ENCODE data around the gene DPYD.

The DPYD gene

GRCh38 chr1:97581614-97582051 is 339.2 kb downstream of the DPYD start:
- Histone ChIP-seq H3K4me1 (ENCODE audit: control insufficient read depth, insufficient read depth, low read length) (peaks cover 9% of the 10 kb centered on the region; the same call in 1 of the 2 replicates), H3K9ac (ENCODE audit: low read length) (no peak overlapping the region), H3K27ac (ENCODE audit: low read depth, low read length) (no peak overlapping the region)

DNA sequence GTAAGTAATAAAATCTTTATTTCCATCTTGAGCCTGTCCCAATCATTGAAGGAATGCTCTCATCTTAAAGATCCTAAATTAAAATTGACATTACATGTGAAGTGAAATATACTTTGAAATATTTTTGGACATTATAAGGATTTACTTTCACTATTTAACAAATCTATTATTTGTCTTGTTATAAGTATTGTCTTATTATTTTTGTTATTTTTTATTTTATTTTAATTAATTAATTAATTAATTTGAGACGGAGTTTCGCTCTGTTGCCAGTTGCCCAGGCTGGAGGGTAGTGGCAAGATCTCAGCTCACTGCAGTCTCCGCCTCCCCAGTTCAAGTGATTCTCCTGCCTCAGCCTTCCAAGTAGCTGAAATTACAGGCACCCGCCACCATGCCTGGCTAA is 343.2 kb downstream of the DPYD start:
- no peak overlapping the region for H3K9ac ChIP-seq (ENCODE audit: low read length)
- H3K9me3 ChIP-seq (ENCODE audit: control insufficient read depth, insufficient read depth, low read depth, low read length) = no peaks in the 10 kb centered on the region
- H3K27ac ChIP-seq (ENCODE audit: low read depth, low read length) = no peak overlapping the region
- no peaks in the 10 kb centered on the region for H3K27me3 ChIP-seq (ENCODE audit: control insufficient read depth, insufficient read depth, low read length)
- no peak overlapping the region for H3K4me3 ChIP-seq (ENCODE audit: low read depth, low read length)
- H3K36me3 ChIP-seq (ENCODE audit: control insufficient read depth, insufficient read depth, low read length) = no peaks in the 10 kb centered on the region
- peaks cover 9% of the 10 kb centered on the region; the same call in 1 of the 2 replicates for H3K4me1 ChIP-seq (ENCODE audit: control insufficient read depth, insufficient read depth, low read length)

More at GRCh38 chr1:97581614-97582051, 339.2 kb downstream of the DPYD start:
- H3K9me3 ChIP-seq (ENCODE audit: control insufficient read depth, insufficient read depth, low read depth, low read length) = no peaks in the 10 kb centered on the region
- H3K27me3 ChIP-seq (ENCODE audit: control insufficient read depth, insufficient read depth, low read length) = no peaks in the 10 kb centered on the region
- no peaks in the 10 kb centered on the region for H3K36me3 ChIP-seq (ENCODE audit: control insufficient read depth, insufficient read depth, low read length)
- H3K4me3 ChIP-seq (ENCODE audit: low read depth, low read length) = no peak overlapping the region

- no peak overlapping the region for H3K9ac ChIP-seq (ENCODE audit: low read length)
- H3K27me3 ChIP-seq (ENCODE audit: control insufficient read depth, insufficient read depth, low read length) = no peaks in the 10 kb centered on the region
- H3K36me3 ChIP-seq (ENCODE audit: control insufficient read depth, insufficient read depth, low read length) = no peaks in the 10 kb centered on the region
- no peaks in the 10 kb centered on the region for H3K9me3 ChIP-seq (ENCODE audit: control insufficient read depth, insufficient read depth, low read depth, low read length)
- H3K4me3 ChIP-seq (ENCODE audit: low read depth, low read length) = no peak overlapping the region
- H3K4me1 ChIP-seq (ENCODE audit: control insufficient read depth, insufficient read depth, low read length) = no peaks in the 10 kb centered on the region
- H3K27ac ChIP-seq (ENCODE audit: low read depth, low read length) = no peak overlapping the region
These were observed 347.3 kb downstream of the DPYD start for GRCh38 chr1:97573553-97573952.

GRCh38 chr1:97572561-97572960 is 348.3 kb downstream of the DPYD start:
- H3K4me3 ChIP-seq (ENCODE audit: low read depth, low read length) = no peak overlapping the region

GRCh38 chr1:97571760-97572159 is 349.1 kb downstream of the DPYD start:
- no peaks in the 10 kb centered on the region for H3K27me3 ChIP-seq (ENCODE audit: control insufficient read depth, insufficient read depth, low read length)
- H3K36me3 ChIP-seq (ENCODE audit: control insufficient read depth, insufficient read depth, low read length) = no peaks in the 10 kb centered on the region
- no peaks in the 10 kb centered on the region for H3K9me3 ChIP-seq (ENCODE audit: control insufficient read depth, insufficient read depth, low read depth, low read length)
- H3K27ac ChIP-seq (ENCODE audit: low read depth, low read length) = no peak overlapping the region
- peaks cover 4% of the 10 kb centered on the region; the same call in 1 of the 2 replicates for H3K4me1 ChIP-seq (ENCODE audit: control insufficient read depth, insufficient read depth, low read length)
- no peak overlapping the region for H3K4me3 ChIP-seq (ENCODE audit: low read depth, low read length)
- no peak overlapping the region for H3K9ac ChIP-seq (ENCODE audit: low read length)

More at GRCh38 chr1:97572561-97572960, 348.3 kb downstream of the DPYD start:
- no peaks in the 10 kb centered on the region for H3K36me3 ChIP-seq (ENCODE audit: control insufficient read depth, insufficient read depth, low read length)
- no peak overlapping the region for H3K27ac ChIP-seq (ENCODE audit: low read depth, low read length)
- H3K4me1 ChIP-seq (ENCODE audit: control insufficient read depth, insufficient read depth, low read length) = no peaks in the 10 kb centered on the region
- H3K9me3 ChIP-seq (ENCODE audit: control insufficient read depth, insufficient read depth, low read depth, low read length) = no peaks in the 10 kb centered on the region
- H3K9ac ChIP-seq (ENCODE audit: low read length) = no peak overlapping the region
- no peaks in the 10 kb centered on the region for H3K27me3 ChIP-seq (ENCODE audit: control insufficient read depth, insufficient read depth, low read length)

DNA sequence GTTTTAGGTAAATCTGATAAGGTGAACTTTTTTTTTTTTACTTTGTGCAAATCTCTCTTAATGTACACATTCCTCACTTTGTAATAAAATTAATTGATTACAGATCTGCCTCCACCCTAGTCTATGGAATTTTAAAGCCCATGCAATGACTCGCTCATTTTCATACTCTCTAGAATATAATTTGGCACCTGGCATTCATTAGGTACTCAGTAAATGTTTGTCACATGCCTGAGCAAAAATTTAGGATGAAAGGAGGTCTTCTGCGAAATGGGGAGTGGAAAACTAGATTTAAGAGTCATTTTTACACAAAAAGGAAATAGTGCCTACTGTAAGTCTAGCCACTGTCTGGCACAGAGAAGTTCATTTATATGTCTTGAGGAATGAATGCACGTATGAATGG is 350.1 kb downstream of the DPYD start:
- Histone ChIP-seq H3K27me3 (ENCODE audit: control insufficient read depth, insufficient read depth, low read length) (no peaks in the 10 kb centered on the region), H3K36me3 (ENCODE audit: control insufficient read depth, insufficient read depth, low read length) (no peaks in the 10 kb centered on the region), H3K27ac (ENCODE audit: low read depth, low read length) (no peak overlapping the region), H3K9ac (ENCODE audit: low read length) (no peak overlapping the region), H3K4me3 (ENCODE audit: low read depth, low read length) (no peak overlapping the region), H3K4me1 (ENCODE audit: control insufficient read depth, insufficient read depth, low read length) (peaks cover 9% of the 10 kb centered on the region), H3K9me3 (ENCODE audit: control insufficient read depth, insufficient read depth, low read depth, low read length) (no peaks in the 10 kb centered on the region)

DNA sequence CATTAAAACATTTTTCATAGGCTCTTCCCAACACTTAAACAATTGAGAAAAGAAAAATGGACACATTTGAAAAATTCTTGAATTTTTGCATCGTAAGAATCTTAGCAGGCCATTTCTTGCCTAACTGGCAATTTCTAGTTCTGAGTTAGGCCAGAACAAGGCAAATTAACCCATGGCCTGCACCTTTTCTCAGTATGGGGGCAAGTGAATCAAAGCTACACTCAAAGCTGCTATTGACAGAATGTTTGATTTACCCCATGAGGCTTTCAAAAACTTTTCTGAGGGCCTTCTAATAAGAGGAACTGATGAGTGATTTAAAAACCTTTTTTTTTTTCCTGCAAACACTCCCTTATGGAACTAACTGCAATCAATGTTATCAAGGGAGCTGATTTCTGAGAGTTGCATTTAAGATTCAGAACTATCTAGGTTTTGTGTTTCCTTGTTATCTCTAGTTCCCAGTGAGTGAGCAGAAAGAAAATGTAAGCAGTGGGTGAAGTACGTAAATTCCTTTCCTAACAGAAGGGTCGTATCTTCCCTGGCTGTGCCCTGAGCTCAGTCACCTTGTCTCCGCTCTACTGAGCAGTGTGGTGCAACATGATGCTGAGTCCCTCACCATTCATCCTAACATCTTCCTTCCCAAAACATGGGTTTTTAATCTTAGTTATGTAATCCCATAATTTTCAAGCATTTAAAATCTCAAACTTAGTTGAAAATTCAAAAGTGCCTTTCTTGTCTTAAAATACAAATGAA is 353.7 kb downstream of the DPYD start:
- peaks cover 9% of the 10 kb centered on the region for H3K4me1 ChIP-seq (ENCODE audit: control insufficient read depth, insufficient read depth, low read length)
- H3K9ac ChIP-seq (ENCODE audit: low read length) = no peak overlapping the region
- no peaks in the 10 kb centered on the region for H3K27me3 ChIP-seq (ENCODE audit: control insufficient read depth, insufficient read depth, low read length)
- H3K9me3 ChIP-seq (ENCODE audit: control insufficient read depth, insufficient read depth, low read depth, low read length) = no peaks in the 10 kb centered on the region
- H3K27ac ChIP-seq (ENCODE audit: low read depth, low read length) = no peak overlapping the region
- no peak overlapping the region for H3K4me3 ChIP-seq (ENCODE audit: low read depth, low read length)
- H3K36me3 ChIP-seq (ENCODE audit: control insufficient read depth, insufficient read depth, low read length) = no peaks in the 10 kb centered on the region

DNA sequence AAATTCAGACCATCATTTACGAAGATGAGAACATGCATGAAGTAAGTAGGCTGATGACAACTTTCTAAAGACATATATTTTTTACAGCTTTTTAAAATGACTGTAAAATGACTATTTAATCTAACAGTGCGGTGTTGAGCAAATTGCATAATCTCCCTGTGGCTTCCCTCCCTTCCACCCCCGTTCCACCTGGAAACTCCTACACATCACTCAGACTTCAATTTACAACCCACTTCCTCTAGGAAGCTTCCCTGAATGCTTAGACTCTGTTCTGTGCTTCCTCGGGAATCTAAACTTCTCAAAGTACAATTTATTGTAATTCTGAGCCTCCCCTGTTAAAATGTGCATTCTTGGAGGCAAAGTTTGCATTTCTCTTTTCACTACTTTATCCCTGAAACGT is 354.9 kb downstream of the DPYD start:
- Histone ChIP-seq H3K4me3 (ENCODE audit: low read depth, low read length) (no peak overlapping the region), H3K9ac (ENCODE audit: low read length) (no peak overlapping the region), H3K27me3 (ENCODE audit: control insufficient read depth, insufficient read depth, low read length) (no peaks in the 10 kb centered on the region), H3K4me1 (ENCODE audit: control insufficient read depth, insufficient read depth, low read length) (peaks cover 9% of the 10 kb centered on the region), H3K36me3 (ENCODE audit: control insufficient read depth, insufficient read depth, low read length) (no peaks in the 10 kb centered on the region), H3K27ac (ENCODE audit: low read depth, low read length) (no peak overlapping the region), H3K9me3 (ENCODE audit: control insufficient read depth, insufficient read depth, low read depth, low read length) (no peaks in the 10 kb centered on the region)

DNA sequence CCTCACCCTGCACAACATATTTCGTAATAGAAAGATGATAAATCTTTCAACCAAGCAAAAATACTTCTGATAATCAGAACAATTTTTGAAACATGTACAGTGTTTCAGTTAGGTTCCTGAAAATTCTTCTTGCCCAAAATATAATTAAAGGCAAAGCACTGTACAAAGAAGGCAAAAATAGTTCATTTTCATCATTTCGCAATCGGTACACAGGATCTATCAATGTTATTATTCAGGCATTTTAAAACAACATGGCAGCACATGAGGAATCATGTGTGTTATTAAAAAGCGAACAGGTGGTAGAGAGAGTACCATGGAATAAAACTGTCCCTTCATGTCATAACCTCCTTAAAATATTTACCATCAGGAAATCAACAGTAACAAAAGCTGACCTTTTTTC is 356.9 kb downstream of the DPYD start:
- Histone ChIP-seq H3K27me3 (ENCODE audit: control insufficient read depth, insufficient read depth, low read length) (no peaks in the 10 kb centered on the region), H3K36me3 (ENCODE audit: control insufficient read depth, insufficient read depth, low read length) (no peaks in the 10 kb centered on the region), H3K4me1 (ENCODE audit: control insufficient read depth, insufficient read depth, low read length) (peaks cover 9% of the 10 kb centered on the region), H3K4me3 (ENCODE audit: low read depth, low read length) (no peak overlapping the region), H3K9me3 (ENCODE audit: control insufficient read depth, insufficient read depth, low read depth, low read length) (no peaks in the 10 kb centered on the region), H3K27ac (ENCODE audit: low read depth, low read length) (no peak overlapping the region), H3K9ac (ENCODE audit: low read length) (no peak overlapping the region)

DNA sequence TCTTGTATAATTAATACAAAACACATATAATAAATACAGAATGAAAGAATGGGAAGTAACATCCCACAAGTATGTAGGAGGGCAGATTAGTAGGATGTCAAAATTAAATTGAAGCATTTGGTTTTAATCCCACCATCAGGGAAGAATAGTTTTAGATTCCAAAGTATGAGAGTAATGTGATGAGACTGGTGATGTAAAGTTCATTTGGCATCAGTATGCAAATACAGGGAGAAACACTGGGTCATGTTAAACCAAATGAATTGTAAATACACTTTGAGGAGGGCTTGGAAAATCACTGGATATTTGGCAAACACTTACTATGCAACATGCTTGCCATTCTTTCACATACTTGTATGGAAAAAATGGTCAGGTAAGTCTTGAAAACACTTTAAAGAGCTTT is 358.8 kb downstream of the DPYD start:
- Histone ChIP-seq H3K27ac (ENCODE audit: low read depth, low read length) (no peak overlapping the region), H3K27me3 (ENCODE audit: control insufficient read depth, insufficient read depth, low read length) (no peaks in the 10 kb centered on the region), H3K4me3 (ENCODE audit: low read depth, low read length) (no peak overlapping the region), H3K4me1 (ENCODE audit: control insufficient read depth, insufficient read depth, low read length) (peaks cover 8% of the 10 kb centered on the region), H3K9me3 (ENCODE audit: control insufficient read depth, insufficient read depth, low read depth, low read length) (no peaks in the 10 kb centered on the region), H3K36me3 (ENCODE audit: control insufficient read depth, insufficient read depth, low read length) (no peaks in the 10 kb centered on the region), H3K9ac (ENCODE audit: low read length) (no peak overlapping the region)

DNA sequence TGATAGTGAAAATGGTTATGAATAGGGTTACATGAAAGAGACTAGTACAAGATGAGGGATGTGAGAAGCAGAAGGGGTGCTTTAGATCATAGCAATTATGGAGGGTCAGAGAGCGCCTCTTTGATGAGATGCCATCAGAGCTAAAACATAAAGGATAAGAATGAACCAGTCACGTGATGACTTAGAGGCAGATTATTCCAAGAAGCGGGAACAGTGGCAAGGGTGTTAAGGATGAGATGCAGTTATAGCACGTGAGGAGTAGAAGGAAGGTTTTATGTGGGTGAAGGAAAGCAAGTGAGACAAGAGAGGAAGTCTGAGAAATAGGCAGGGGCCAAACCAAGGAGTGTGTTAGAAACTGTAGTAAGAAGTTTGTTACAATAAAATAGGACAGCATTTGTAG is 360.1 kb downstream of the DPYD start:
- Histone ChIP-seq H3K27ac (ENCODE audit: low read depth, low read length) (no peak overlapping the region), H3K27me3 (ENCODE audit: control insufficient read depth, insufficient read depth, low read length) (no peaks in the 10 kb centered on the region), H3K4me1 (ENCODE audit: control insufficient read depth, insufficient read depth, low read length) (no peaks in the 10 kb centered on the region), H3K4me3 (ENCODE audit: low read depth, low read length) (no peak overlapping the region), H3K9me3 (ENCODE audit: control insufficient read depth, insufficient read depth, low read depth, low read length) (no peaks in the 10 kb centered on the region), H3K36me3 (ENCODE audit: control insufficient read depth, insufficient read depth, low read length) (no peaks in the 10 kb centered on the region), H3K9ac (ENCODE audit: low read length) (no peak overlapping the region)
